H9 (cell line): ENCODE measurements around the gene ZNF365. TPM values are rescaled to one million over a fixed set of nuclear protein-coding genes. Genes with fewer than 3 reads are reported as not detected.

Experiments used
- DNase-seq: peaks from one replicate; pipeline ENCODE4 v3.0.0-alpha.2; 2017
- H2AFZ ChIP-seq: one replicate; pipeline ENCODE4 v1.6.1; 2013; ENCODE audit warnings: mild to moderate bottlenecking, low read length, control low read depth, moderate library complexity
- H2AK5ac ChIP-seq: 2 replicates; pipeline ENCODE4 v1.6.1; 2013; ENCODE audit warnings: low read length, control low read depth, mixed read lengths; ENCODE audit not compliant: insufficient read length
- H2BK120ac ChIP-seq: one replicate; pipeline ENCODE4 v1.6.1; 2013; ENCODE audit warnings: low read depth, mild to moderate bottlenecking, low read length, control low read depth, inconsistent platforms; ENCODE audit not compliant: poor library complexity, severe bottlenecking
- H2BK12ac ChIP-seq: 2 replicates; pipeline ENCODE4 v1.6.1; 2013; ENCODE audit warnings: low read length, control low read depth, mixed read lengths, low read depth; ENCODE audit not compliant: insufficient read length
- H2BK15ac ChIP-seq: 2 replicates; pipeline ENCODE4 v1.6.1; 2013; ENCODE audit warnings: low read depth, low read length, control low read depth
- H2BK20ac ChIP-seq: one replicate; pipeline ENCODE4 v1.6.1; 2013; ENCODE audit warnings: low read depth, mild to moderate bottlenecking, low read length, control low read depth, inconsistent platforms; ENCODE audit not compliant: poor library complexity, severe bottlenecking
- H2BK5ac ChIP-seq: 2 replicates; pipeline ENCODE4 v1.6.1; 2013; ENCODE audit warnings: low read length, control low read depth, mixed read lengths; ENCODE audit not compliant: insufficient read length
- H3K14ac ChIP-seq: 2 replicates; pipeline ENCODE4 v1.6.1; 2013; ENCODE audit warnings: low read length, control low read depth; ENCODE audit not compliant: insufficient read depth
- H3K18ac ChIP-seq: 2 replicates; pipeline ENCODE4 v1.6.1; 2013; ENCODE audit warnings: low read depth, mild to moderate bottlenecking, mixed read lengths, low read length, control low read depth; ENCODE audit not compliant: insufficient read length
- H3K23ac ChIP-seq: 2 replicates; pipeline ENCODE4 v1.6.1; 2013; ENCODE audit warnings: low read length, control low read depth, mixed read lengths, low read depth; ENCODE audit not compliant: insufficient read length
- H3K23me2 ChIP-seq: 2 replicates; pipeline ENCODE4 v1.6.1; 2013; ENCODE audit warnings: low read depth, mild to moderate bottlenecking, mixed read lengths, low read length, control low read depth; ENCODE audit not compliant: insufficient read length, poor library complexity, severe bottlenecking
- H3K27ac ChIP-seq: 2 replicates; pipeline ENCODE4 v1.5.1; 2013; ENCODE audit warnings: low read length, control low read depth, mixed read lengths, low read depth; ENCODE audit not compliant: insufficient read length
- H3K27me3 ChIP-seq: 2 replicates; pipeline ENCODE4 v1.6.1; 2013; ENCODE audit warnings: low read length, control low read depth, inconsistent platforms; ENCODE audit not compliant: insufficient read depth
- H3K4ac ChIP-seq: 2 replicates; pipeline ENCODE4 v1.6.1; 2013; ENCODE audit warnings: low read depth, mild to moderate bottlenecking, control low read depth, inconsistent platforms, low read length, moderate library complexity
- H3K4me1 ChIP-seq: 2 replicates; pipeline ENCODE4 v1.6.1; 2013; ENCODE audit warnings: low read length, control low read depth, inconsistent platforms; ENCODE audit not compliant: insufficient read depth
- H3K4me2 ChIP-seq: 2 replicates; pipeline ENCODE4 v1.6.1; 2013; ENCODE audit warnings: low read length, control low read depth, mixed read lengths; ENCODE audit not compliant: insufficient read length, insufficient read depth
- H3K56ac ChIP-seq: 2 replicates; pipeline ENCODE4 v1.6.1; 2013; ENCODE audit warnings: low read depth, mild to moderate bottlenecking, mixed read lengths, low read length, control low read depth; ENCODE audit not compliant: insufficient read length
- H3K79me1 ChIP-seq: 2 replicates; pipeline ENCODE4 v1.6.1; 2013; ENCODE audit warnings: low read depth, mild to moderate bottlenecking, moderate library complexity, low read length, control low read depth, inconsistent platforms; ENCODE audit not compliant: insufficient read depth, poor library complexity, severe bottlenecking
- H3K79me2 ChIP-seq: 2 replicates; pipeline ENCODE4 v1.6.1; 2013; ENCODE audit warnings: low read length, control low read depth, inconsistent platforms; ENCODE audit not compliant: insufficient read depth
- H3K9ac ChIP-seq: 2 replicates; pipeline ENCODE4 v1.6.1; 2013; ENCODE audit warnings: low read length, control low read depth, mixed read lengths; ENCODE audit not compliant: insufficient read length; ENCODE audit errors: extremely low read depth
- H3K9me3 ChIP-seq: one replicate; pipeline ENCODE4 v1.6.1; 2013; ENCODE audit warnings: low read depth, low read length, inconsistent platforms; ENCODE audit not compliant: control insufficient read depth
- H3T11ph ChIP-seq: one replicate; pipeline ENCODE4 v1.6.1; 2013; ENCODE audit warnings: mild to moderate bottlenecking, low read length, control low read depth, inconsistent platforms
- H4K20me1 ChIP-seq: one replicate; pipeline ENCODE4 v1.6.1; 2013; ENCODE audit not compliant: control insufficient read depth, insufficient read length, insufficient read depth
- H4K5ac ChIP-seq: 2 replicates; pipeline ENCODE4 v1.6.1; 2013; ENCODE audit warnings: low read depth, mild to moderate bottlenecking, mixed read lengths, low read length, control low read depth; ENCODE audit not compliant: insufficient read length
- H4K8ac ChIP-seq: replicated peaks from 2 replicates; pipeline ENCODE4 v1.6.1; 2013; ENCODE audit warnings: low read length, control low read depth, mixed read lengths, low read depth; ENCODE audit not compliant: insufficient read length
- H4K91ac ChIP-seq: 2 replicates; pipeline ENCODE4 v1.6.1; 2013; ENCODE audit warnings: low read depth, mild to moderate bottlenecking, moderate library complexity, mixed read lengths, low read length, control low read depth; ENCODE audit not compliant: insufficient read length
- H3K27ac Mint-ChIP-seq, 3 experiments: 2 replicates in 2 of 3; 3 replicates in 1 of 3; pipeline ENCODE4 v1.8.0; 2020 to 2021; ENCODE audit warnings: mixed read lengths in 3 of 3, mild to moderate bottlenecking in 1 of 3, moderate library complexity in 1 of 3
- H3K27me3 Mint-ChIP-seq: 2 replicates; pipeline ENCODE4 v1.8.0; 2021; ENCODE audit warnings: low read depth, mild to moderate bottlenecking, moderate library complexity, mixed read lengths
- H3K36me3 Mint-ChIP-seq, 3 experiments: 2 replicates in 2 of 3; 3 replicates in 1 of 3; pipeline ENCODE4 v1.8.0; 2020 to 2021; ENCODE audit warnings: low read depth in 3 of 3, mixed read lengths in 3 of 3; ENCODE audit not compliant: insufficient read depth in 1 of 3
- H3K4me1 Mint-ChIP-seq, 2 experiments: 2 replicates each; pipeline ENCODE4 v1.8.0; 2020; ENCODE audit warnings: mixed read lengths in 2 of 2
- H3K4me3 Mint-ChIP-seq, 2 experiments: 2 replicates in 1 of 2; 3 replicates in 1 of 2; pipeline ENCODE4 v1.8.0; 2020 to 2021; ENCODE audit warnings: mild to moderate bottlenecking in 2 of 2, mixed read lengths in 2 of 2, moderate library complexity in 1 of 2
- H3K9me3 Mint-ChIP-seq, 2 experiments: 2 replicates in 1 of 2; 3 replicates in 1 of 2; pipeline ENCODE4 v1.8.0; 2020; ENCODE audit warnings: mild to moderate bottlenecking in 2 of 2, mixed read lengths in 2 of 2, moderate library complexity in 1 of 2
- CTCF ChIP-seq: fragments of 200-600 bp; sonication (generic); conservative IDR thresholded peaks from 3 replicates; pipeline ENCODE4 v1.8.0; 2021; ENCODE audit warnings: antibody characterized with exemption, mild to moderate bottlenecking
- total RNA-seq: library from RNA; stranded (reverse); gene quantifications from 2 replicates; pipeline ENCODE4 v1.2.1, GENCODE V29; 2021

ZNF365 gene
- total RNA-seq, 1 experiment from 2014 or later = 0.59 TPM

- no peaks in the 10 kb centered on the region for H3K4me1 ChIP-seq
- no peaks in the 10 kb centered on the region for H3K4me1 Mint-ChIP-seq
- no peak for TF ChIP-seq CTCF
- no peak for DNase-seq
- no peak overlapping the region for H3K9ac ChIP-seq
- no peaks in the 10 kb centered on the region for H3K23me2 ChIP-seq
- no peak overlapping the region for H4K8ac ChIP-seq
- peaks cover 35 to 54% of the 10 kb centered on the region in 2 experiments for H3K9me3 Mint-ChIP-seq
- no peaks in the 10 kb centered on the region; the same call in 1 of the 2 replicates for H3K27me3 Mint-ChIP-seq
- no peak overlapping the region for H3K4me3 Mint-ChIP-seq
- no peaks in the 10 kb centered on the region for H3K79me1 ChIP-seq
- no peak overlapping the region for H2BK5ac ChIP-seq
- H3K27ac ChIP-seq = no peak overlapping the region
- H3T11ph ChIP-seq = no peak overlapping the region
- no peak overlapping the region for H3K14ac ChIP-seq
- H3K27ac Mint-ChIP-seq = no peak overlapping the region
- H3K9me3 ChIP-seq = no peaks in the 10 kb centered on the region
- no peak overlapping the region for H4K91ac ChIP-seq
- no peak overlapping the region for H3K4me2 ChIP-seq
- H3K56ac ChIP-seq = no peak overlapping the region
- H3K79me2 ChIP-seq = no peaks in the 10 kb centered on the region
- peaks cover 2 to 12% (median 8%) of the 10 kb centered on the region in 3 experiments; a peak in 4 of 7 replicates for H3K36me3 Mint-ChIP-seq
- no peak overlapping the region for H3K4ac ChIP-seq
- H2BK20ac ChIP-seq = no peak overlapping the region
- H2AK5ac ChIP-seq = no peak overlapping the region
- H4K20me1 ChIP-seq = no peaks in the 10 kb centered on the region
- no peaks in the 10 kb centered on the region for H3K27me3 ChIP-seq
- H2BK15ac ChIP-seq = no peak overlapping the region
- H4K5ac ChIP-seq = no peak overlapping the region
- no peak overlapping the region for H3K23ac ChIP-seq
- H3K18ac ChIP-seq = no peak overlapping the region
- H2AFZ ChIP-seq = no peak overlapping the region
- H2BK120ac ChIP-seq = no peak overlapping the region
- H2BK12ac ChIP-seq = no peak overlapping the region
Measured at GRCh38 chr10:62352356-62352970, 21.7 kb upstream of the ZNF365 start.
